ENCODE measurements around the gene CSRP1. TPM values are rescaled to one million over a fixed set of nuclear protein-coding genes. Genes with fewer than 3 reads are reported as not detected.

The CSRP1 gene
- total and polyA plus RNA-seq, 2 of the 13 experiments (the other 11 are each of a cell fraction or from before 2014, with no cell fraction given), result 17.7 to 68.9 TPM

- Histone ChIP-seq H3K79me2 (ENCODE audit: insufficient read depth, low read length) (no peaks in the 10 kb centered on the region), H4K20me1 (ENCODE audit: insufficient read depth, low read length) (no peaks in the 10 kb centered on the region), H3K36me3 (replicated peaks in 1 of 2; ENCODE audit: control insufficient read depth in 1 of 2, insufficient read depth in 2 of 2, low read length in 2 of 2) (no peaks in the 10 kb centered on the region), H3K27me3 (ENCODE audit: control insufficient read depth in 1 of 2, insufficient read depth in 2 of 2, low read length in 2 of 2) (peaks cover 17 to 73% of the 10 kb centered on the region in 2 experiments), H3K4me3 (replicated peaks in 1 of 3; ENCODE audit: insufficient read depth in 1 of 3, low read depth in 2 of 3, low read length in 3 of 3) (peak within 1 kb of the TSS; percentile 13 to 68 (median 45); a peak in 5 of 6 replicates), H3K9me3 (ENCODE audit: low read length) (no peaks in the 10 kb centered on the region), H3K27ac (ENCODE audit: extremely low read length, insufficient read depth, low read length) (no peak within 1 kb of the TSS), H3K4me1 (ENCODE audit: insufficient read depth, low read length) (peaks cover 18% of the 10 kb centered on the region), H2AFZ (ENCODE audit: low read length) (no peak within 1 kb of the TSS), H3K4me2 (ENCODE audit: low read depth, low read length) (peak within 1 kb of the TSS; percentile 73), H3K9ac (ENCODE audit: insufficient read depth, low read depth, low read length) (no peak within 1 kb of the TSS)
- FAIRE-seq (no peak), DNase-seq (ENCODE audit: low spot score) (no peak), ATAC-seq (peak; percentile 76)
- POLR2A ChIA-PET, result no interaction called here
- CTCF ChIA-PET (ENCODE audit: low intra/inter-chr PET ratio, low total read pairs), result no interaction called here
- no TSS peak for BruUV-seq (replicated peaks)
- TF ChIP-seq ASH2L (IDR thresholded peaks at IDR 0.05; ENCODE audit: insufficient read length, low read depth, low read length) (no peak), PATZ1 (CRISPR knock-in tag; IDR thresholded peaks at IDR 0.05) (0 out of 2 replicates have a peak, but pooled peaks have one; percentile 14), THAP11 (CRISPR knock-in tag; IDR thresholded peaks at IDR 0.05) (no peak), ZSCAN31 (CRISPR knock-in tag; IDR thresholded peaks at IDR 0.05; ENCODE audit: low read depth) (no peak), GABPB1 (CRISPR knock-in tag; IDR thresholded peaks at IDR 0.05) (peak; percentile 15; the same call in 1 of the 2 replicates), ZNF563 (CRISPR knock-in tag; IDR thresholded peaks at IDR 0.05) (peak; percentile 45; the same call in 1 of the 2 replicates), ZNF652 (CRISPR knock-in tag; IDR thresholded peaks at IDR 0.05; ENCODE audit: borderline replicate concordance, low read depth) (0 out of 2 replicates have a peak, but pooled peaks have one; percentile 22), AGO1 (IDR thresholded peaks at IDR 0.05; ENCODE audit: low read depth, low read length, poor library complexity, severe bottlenecking) (peak; percentile 19), ZNF768 (CRISPR knock-in tag; IDR thresholded peaks at IDR 0.05) (0 out of 2 replicates have a peak, but pooled peaks have one; percentile 11), MTF2 (CRISPR knock-in tag; IDR thresholded peaks at IDR 0.05; ENCODE audit: borderline replicate concordance) (peak; percentile 73; the same call in 1 of the 2 replicates), ADNP (CRISPR knock-in tag; IDR thresholded peaks at IDR 0.05) (no peak), CHD2 (IDR thresholded peaks at IDR 0.05; ENCODE audit: low read depth, low read length) (peak; percentile 66; the same call in 1 of the 2 replicates), ZFX (CRISPR knock-in tag; IDR thresholded peaks at IDR 0.05; ENCODE audit: low read depth) (0 out of 2 replicates have a peak, but pooled peaks have one; percentile 16), RBM39 (IDR thresholded peaks at IDR 0.05; ENCODE audit: low read depth, low read length, poor library complexity, severe bottlenecking) (no peak)
- intact Hi-C loops (cut with micrococcal nuclease; ENCODE audit: unreplicated experiment), result no loop called here
- 2% methylated on average over 39 of the region's 93 CpGs for WGBS (ENCODE audit: low lambda C conversion rate)
- in situ Hi-C loops (cut with HindIII; ENCODE audit: extremely low pct_ligation_motif_present, low pct_unique_long_range_greater_than_20kb), result no loop called here
These were observed 32.0 kb upstream of the CSRP1 start, which contains the start of gene NAV1 for GRCh38 chr1:201538612-201539551. Gene NAV1, plus strand, starts transcription at chr1:201539127. Its CDS starts 83,758 bp downstream, at chr1:201622885.
